Measurements from ENCODE around the gene ISL2.

ISL2 gene

DNA sequence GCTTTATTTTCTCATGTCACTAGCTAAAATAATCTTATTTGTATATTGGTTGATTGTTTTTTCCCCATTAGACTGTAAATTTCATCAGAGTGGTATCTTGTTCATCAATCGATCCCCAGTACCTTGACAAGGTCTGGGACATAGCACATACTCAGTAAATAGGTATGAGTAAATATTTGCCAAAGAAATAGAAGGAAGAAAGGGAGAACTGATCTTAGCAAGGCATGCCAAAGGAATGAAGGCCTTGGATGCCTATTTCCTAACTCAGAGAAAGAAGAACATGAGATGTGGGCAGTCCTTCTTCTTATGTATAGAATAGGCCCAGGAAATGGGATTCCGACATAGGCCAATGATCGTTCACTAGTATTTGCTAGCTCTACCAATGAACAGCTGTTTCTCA, 54.7 kb downstream of the ISL2 start:
- Histone ChIP-seq H3K4me2 (ENCODE audit: low read length) (no peak overlapping the region), H2AFZ (ENCODE audit: low read length) (no peak overlapping the region), H3K9ac (ENCODE audit: low read length) (no peak overlapping the region), H3K9me3 (ENCODE audit: low read length) (no peaks in the 10 kb centered on the region), H3K9me2 (ENCODE audit: low read depth, low read length) (no peaks in the 10 kb centered on the region), H3K27ac (ENCODE audit: low read depth, low read length, poor library complexity, severe bottlenecking) (no peak overlapping the region), H3K36me3 (ENCODE audit: insufficient read depth, low read length) (no peaks in the 10 kb centered on the region), H3K4me3 (ENCODE audit: low read depth, low read length, poor library complexity, severe bottlenecking) (no peak overlapping the region), H3F3A (ENCODE audit: insufficient read depth, low read length) (no peaks in the 10 kb centered on the region), H3K4me1 (ENCODE audit: insufficient read depth, low read length, severe bottlenecking) (no peaks in the 10 kb centered on the region), H4K20me1 (ENCODE audit: insufficient read depth, low read length) (no peaks in the 10 kb centered on the region), H3K79me2 (ENCODE audit: insufficient read depth, low read length) (no peaks in the 10 kb centered on the region), H3K27me3 (ENCODE audit: insufficient read depth, low read length) (no peaks in the 10 kb centered on the region)
- TF ChIP-seq, protein P1, sequence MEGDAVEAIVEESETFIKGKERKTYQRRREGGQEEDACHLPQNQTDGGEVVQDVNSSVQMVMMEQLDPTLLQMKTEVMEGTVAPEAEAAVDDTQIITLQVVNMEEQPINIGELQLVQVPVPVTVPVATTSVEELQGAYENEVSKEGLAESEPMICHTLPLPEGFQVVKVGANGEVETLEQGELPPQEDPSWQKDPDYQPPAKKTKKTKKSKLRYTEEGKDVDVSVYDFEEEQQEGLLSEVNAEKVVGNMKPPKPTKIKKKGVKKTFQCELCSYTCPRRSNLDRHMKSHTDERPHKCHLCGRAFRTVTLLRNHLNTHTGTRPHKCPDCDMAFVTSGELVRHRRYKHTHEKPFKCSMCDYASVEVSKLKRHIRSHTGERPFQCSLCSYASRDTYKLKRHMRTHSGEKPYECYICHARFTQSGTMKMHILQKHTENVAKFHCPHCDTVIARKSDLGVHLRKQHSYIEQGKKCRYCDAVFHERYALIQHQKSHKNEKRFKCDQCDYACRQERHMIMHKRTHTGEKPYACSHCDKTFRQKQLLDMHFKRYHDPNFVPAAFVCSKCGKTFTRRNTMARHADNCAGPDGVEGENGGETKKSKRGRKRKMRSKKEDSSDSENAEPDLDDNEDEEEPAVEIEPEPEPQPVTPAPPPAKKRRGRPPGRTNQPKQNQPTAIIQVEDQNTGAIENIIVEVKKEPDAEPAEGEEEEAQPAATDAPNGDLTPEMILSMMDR (IDR thresholded peaks at IDR 0.05; ENCODE audit: low read length): no peak
- TF ChIP-seq EZH2 (IDR thresholded peaks at IDR 0.05; ENCODE audit: borderline replicate concordance, low read length): no peak

DNA sequence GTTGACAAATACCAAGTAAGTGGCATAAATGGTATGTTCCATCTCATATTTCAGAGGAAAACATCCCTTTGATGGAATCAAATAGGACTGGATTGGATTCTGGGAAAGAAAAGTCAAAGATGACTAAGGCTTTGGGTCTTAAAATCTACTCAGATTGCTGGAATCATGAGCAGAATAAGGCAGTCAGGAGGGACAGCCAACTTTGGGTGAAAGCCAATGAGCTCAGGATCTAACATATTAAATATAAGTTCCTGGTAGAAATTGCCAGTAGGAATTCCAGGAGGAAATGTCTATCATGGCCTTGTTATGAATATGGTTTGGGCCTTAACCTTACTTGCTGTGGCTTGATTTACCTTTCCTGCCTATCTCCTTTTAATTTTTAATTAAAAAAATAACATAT, 55.3 kb downstream of the ISL2 start:
- no peak for TF ChIP-seq EZH2 (IDR thresholded peaks at IDR 0.05; ENCODE audit: borderline replicate concordance, low read length)
- TF ChIP-seq, protein P1 (IDR thresholded peaks at IDR 0.05; ENCODE audit: low read length): no peak
- Histone ChIP-seq H3K9ac (ENCODE audit: low read length) (no peak overlapping the region), H3K27me3 (ENCODE audit: insufficient read depth, low read length) (no peaks in the 10 kb centered on the region), H3K4me1 (ENCODE audit: insufficient read depth, low read length, severe bottlenecking) (no peaks in the 10 kb centered on the region), H3K9me2 (ENCODE audit: low read depth, low read length) (no peaks in the 10 kb centered on the region), H3K4me2 (ENCODE audit: low read length) (no peak overlapping the region), H4K20me1 (ENCODE audit: insufficient read depth, low read length) (no peaks in the 10 kb centered on the region), H3K4me3 (ENCODE audit: low read depth, low read length, poor library complexity, severe bottlenecking) (no peak overlapping the region), H3K36me3 (ENCODE audit: insufficient read depth, low read length) (no peaks in the 10 kb centered on the region), H3K9me3 (ENCODE audit: low read length) (no peaks in the 10 kb centered on the region), H3K79me2 (ENCODE audit: insufficient read depth, low read length) (no peaks in the 10 kb centered on the region), H3K27ac (ENCODE audit: low read depth, low read length, poor library complexity, severe bottlenecking) (no peak overlapping the region), H2AFZ (ENCODE audit: low read length) (no peak overlapping the region), H3F3A (ENCODE audit: insufficient read depth, low read length) (no peaks in the 10 kb centered on the region)
